ENCODE results near the gene SNRPF. TPM values are rescaled to one million over a fixed set of nuclear protein-coding genes. Genes with fewer than 3 reads are reported as not detected.

The SNRPF gene
- total RNA-seq, 2 experiments from 2014 or later: 57.4 to 59.9 TPM

- CTCF ChIA-PET: no interaction called here
- no peaks in the 10 kb centered on the region for H3K36me3 Mint-ChIP-seq (ENCODE audit: low read depth)
- H3K9me3 Mint-ChIP-seq: no peaks in the 10 kb centered on the region
- no peak overlapping the region for H3K4me3 Mint-ChIP-seq
- H3K4me1 Mint-ChIP-seq (ENCODE audit: low read depth): no peaks in the 10 kb centered on the region
- peaks cover 16% of the 10 kb centered on the region for H3K27me3 Mint-ChIP-seq (ENCODE audit: low read depth)
- no peak overlapping the region for H3K27ac Mint-ChIP-seq
- intact Hi-C loops (cut with micrococcal nuclease): no loop called here
- DNase-seq: no peak
Observed at GRCh38 chr12:95908573-95908972, 49.8 kb downstream of the SNRPF start.

GRCh38 chr12:95909871-95910270, 51.1 kb downstream of the SNRPF start:
- intact Hi-C loops (cut with micrococcal nuclease): no loop called here
- no peak overlapping the region for H3K4me3 Mint-ChIP-seq

More at GRCh38 chr12:95909871-95910270, 51.1 kb downstream of the SNRPF start:
- H3K27me3 Mint-ChIP-seq (ENCODE audit: low read depth): peaks cover 9% of the 10 kb centered on the region
- H3K4me1 Mint-ChIP-seq (ENCODE audit: low read depth): no peaks in the 10 kb centered on the region
- H3K36me3 Mint-ChIP-seq (ENCODE audit: low read depth): no peaks in the 10 kb centered on the region
- H3K9me3 Mint-ChIP-seq: no peaks in the 10 kb centered on the region
- CTCF ChIA-PET: interaction anchor here (0.6 kb wide), 1 partner anchor 148 kb away, joined by 3 read pairs; no protein-coding TSS in a partner anchor
- H3K27ac Mint-ChIP-seq: no peak overlapping the region
- no peak for DNase-seq

Other genes starting within 250 kb of the SNRPF start
- gene NTN4, start 68.2 kb upstream of the SNRPF start, total RNA-seq: not detected
- gene CCDC38, start 83.7 kb downstream of the SNRPF start, total RNA-seq: under 1 TPM in 1 of 2 experiments, not detected in 1; 0.49 TPM
- gene AMDHD1, start 84.4 kb downstream of the SNRPF start, total RNA-seq: under 1 TPM; 0.52 to 0.69 TPM
- under 1 TPM; 0.31 to 0.32 TPM for gene HAL, start 137.4 kb downstream of the SNRPF start, total RNA-seq
- gene LTA4H, start 176.6 kb downstream of the SNRPF start, total RNA-seq: 100 to 1,000 TPM; 125 TPM

All from activated naive CD4-positive, alpha-beta T cell treated with anti-CD3 and anti-CD28 coated beads for 36 hours (primary cell).